GM18498 (cell line): ENCODE measurements around the gene LEFTY2.
"Not testable (repeated sequence)": the region's sequence is repeated elsewhere in the genome, so short reads cannot be mapped to it uniquely, and the experiment has no call there.

ENCODE experiments used
- ATAC-seq: cut with Tn5 transposase; IDR thresholded peaks from one replicate; pipeline ENCODE4 v1.9.1; 2021; ENCODE audit warnings: mild to moderate bottlenecking, moderate library complexity; ENCODE audit not compliant: unreplicated experiment

Gene LEFTY2

GRCh38 chr1:225908013-225908640, 32.9 kb downstream of the LEFTY2 start:
- no peak for ATAC-seq

- no peak for ATAC-seq
Measured at GRCh38 chr1:225907341-225907740, 33.7 kb downstream of the LEFTY2 start.

GRCh38 chr1:225906467-225906866, 34.6 kb downstream of the LEFTY2 start:
- no peak for ATAC-seq

- no peak for ATAC-seq
Measured at GRCh38 chr1:225903623-225904022, 37.4 kb downstream of the LEFTY2 start.

GRCh38 chr1:225899044-225899925, 41.7 kb downstream of the LEFTY2 start:
- no peak for ATAC-seq

GRCh38 chr1:225897595-225898514, 43.2 kb downstream of the LEFTY2 start:
- ATAC-seq, result no peak

- peak; percentile 100 for ATAC-seq
Measured at GRCh38 chr1:225896937-225897549, 44.0 kb downstream of the LEFTY2 start.

GRCh38 chr1:225896494-225896893, 44.5 kb downstream of the LEFTY2 start:
- no peak for ATAC-seq

- no peak for ATAC-seq
Measured at GRCh38 chr1:225892307-225892706, 48.7 kb downstream of the LEFTY2 start.

- ATAC-seq, result no peak
Measured at GRCh38 chr1:225891229-225891972, 49.6 kb downstream of the LEFTY2 start.

- no peak for ATAC-seq
Measured at GRCh38 chr1:225890346-225891228, 50.4 kb downstream of the LEFTY2 start.

- no peak for ATAC-seq
Measured at GRCh38 chr1:225889743-225890142, 51.3 kb downstream of the LEFTY2 start.

- ATAC-seq, result no peak
Measured at GRCh38 chr1:225888898-225889601, 52.0 kb downstream of the LEFTY2 start, which contains the start of gene LEFTY1. Gene LEFTY1, minus strand, starts transcription at chr1:225889146. Its CDS starts 80 bp downstream, at chr1:225889066.

GRCh38 chr1:225888289-225888897, 52.6 kb downstream of the LEFTY2 start:
- ATAC-seq, result no peak

- ATAC-seq, result not testable (repeated sequence)
Measured at GRCh38 chr1:225887554-225888288, 53.3 kb downstream of the LEFTY2 start.

- ATAC-seq, result no peak
Measured at GRCh38 chr1:225887030-225887314, 54.0 kb downstream of the LEFTY2 start.
